Effector CD4-positive, alpha-beta T cell (primary cell): Measurements from ENCODE around the gene NEU4.
"Not testable (repeated sequence)": the region's sequence is repeated elsewhere in the genome, so short reads cannot be mapped to it uniquely, and the experiment has no call there.

ENCODE experiments used
- DNase-seq: peaks from one replicate; pipeline ENCODE4 v3.0.0-alpha.2; 2020

NEU4 gene

GRCh38 chr2:241799522-241800197 is 9.3 kb upstream of the NEU4 start:
- DNase-seq, result no peak

GRCh38 chr2:241800198-241800903 is 8.6 kb upstream of the NEU4 start:
- not testable (repeated sequence) for DNase-seq

GRCh38 chr2:241801611-241802420 is 7.2 kb upstream of the NEU4 start:
- no peak for DNase-seq

- no peak for DNase-seq
These were observed 6.3 kb upstream of the NEU4 start for GRCh38 chr2:241802421-241803318.

- DNase-seq, result no peak
These were observed 5.3 kb upstream of the NEU4 start for GRCh38 chr2:241803387-241804325.

- DNase-seq, result no peak
These were observed 4.4 kb upstream of the NEU4 start for GRCh38 chr2:241804326-241805229.

GRCh38 chr2:241806217-241806616 is 2.8 kb upstream of the NEU4 start:
- DNase-seq, result not testable (repeated sequence)

GRCh38 chr2:241808051-241808720 is 807 bp upstream of the NEU4 start:
- no peak for DNase-seq

DNA sequence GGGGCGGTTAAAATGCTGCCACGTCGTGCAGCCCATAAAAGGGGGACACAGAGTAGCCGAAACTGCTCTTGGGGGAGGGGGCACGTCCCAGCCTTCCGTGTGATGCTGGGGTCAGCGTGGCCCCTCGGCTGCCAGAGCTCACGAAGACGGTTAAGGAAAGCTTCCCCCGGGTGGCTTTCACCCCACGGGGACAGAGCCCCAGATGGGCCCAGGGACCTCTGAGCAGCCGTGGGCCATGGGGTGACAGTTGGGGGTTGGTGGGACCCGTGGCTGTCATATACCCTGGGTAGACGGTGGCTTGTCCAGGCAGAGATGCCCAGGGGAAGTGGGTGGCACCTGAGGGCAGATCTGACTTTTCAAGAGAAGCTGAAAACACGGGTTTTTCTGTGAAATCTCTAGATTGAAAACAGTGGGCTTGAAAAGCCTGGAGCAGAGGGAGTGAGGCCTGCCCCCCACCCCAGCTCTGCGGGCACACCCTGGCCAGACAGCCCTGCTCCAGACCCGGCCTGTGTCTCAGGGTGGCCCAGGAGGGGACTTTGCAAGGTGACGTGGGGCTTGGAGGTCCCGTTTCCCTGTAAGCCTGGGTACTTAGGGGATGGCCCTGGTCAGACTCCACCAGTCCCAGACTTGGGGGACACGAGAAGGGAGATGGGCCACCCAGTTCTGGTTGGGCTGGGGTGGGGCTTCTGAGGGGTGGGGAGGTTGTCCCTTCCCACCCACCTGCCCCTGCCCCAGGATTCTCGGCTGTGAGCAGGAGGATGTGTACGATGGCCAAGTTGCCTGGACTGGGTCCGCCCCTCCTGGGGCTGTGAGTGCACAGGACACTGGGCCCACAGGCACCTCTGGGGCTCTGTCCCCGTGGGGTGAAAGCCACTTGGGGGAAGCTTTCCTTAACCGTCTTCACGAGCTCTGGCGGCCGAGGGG is 652 bp downstream of the NEU4 start:
- DNase-seq, result no peak

- DNase-seq, result no peak
These were observed 1.6 kb downstream of the NEU4 start for GRCh38 chr2:241810307-241811200.

- no peak for DNase-seq
These were observed 2.4 kb downstream of the NEU4 start for GRCh38 chr2:241811201-241811951.

DNA sequence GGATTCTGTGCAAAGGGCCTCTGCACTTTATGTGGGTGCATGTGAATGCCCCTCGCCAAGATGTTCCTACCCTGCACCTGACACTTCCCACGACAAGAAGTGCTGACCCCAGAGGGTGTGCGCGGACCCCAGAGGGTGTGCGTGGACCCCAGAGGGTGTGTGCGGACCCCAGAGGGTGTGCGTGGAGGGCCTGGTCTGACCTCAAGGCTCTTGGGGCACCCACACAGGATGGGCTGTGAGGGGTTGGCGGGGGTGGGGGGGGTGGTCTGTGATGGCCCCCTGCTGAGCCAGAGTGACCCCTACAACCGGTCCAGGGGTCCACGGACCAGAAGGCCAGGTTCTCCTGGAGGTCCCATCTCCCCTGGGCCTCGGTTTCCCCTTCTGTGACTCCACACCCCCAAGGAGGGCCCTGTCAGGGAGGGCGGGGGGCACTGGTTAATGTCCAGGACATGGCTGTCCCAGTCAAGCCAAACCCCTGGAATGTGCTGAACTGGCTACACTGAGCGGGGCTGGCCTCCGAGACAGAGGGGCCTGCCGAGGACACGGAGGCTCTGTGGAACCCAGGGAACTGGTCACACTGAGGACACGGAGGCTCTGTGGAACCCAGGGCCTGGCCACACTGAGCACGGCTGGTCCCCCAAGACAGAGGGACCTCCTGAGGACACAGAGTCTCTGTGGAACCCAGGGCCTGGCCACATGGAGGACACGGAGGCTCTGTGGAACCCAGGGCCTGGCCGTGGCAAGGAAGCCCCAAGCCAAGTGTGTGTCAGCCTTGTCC is 3.1 kb downstream of the NEU4 start:
- no peak for DNase-seq

GRCh38 chr2:241812730-241813643 is 4.0 kb downstream of the NEU4 start:
- DNase-seq, result no peak

DNA sequence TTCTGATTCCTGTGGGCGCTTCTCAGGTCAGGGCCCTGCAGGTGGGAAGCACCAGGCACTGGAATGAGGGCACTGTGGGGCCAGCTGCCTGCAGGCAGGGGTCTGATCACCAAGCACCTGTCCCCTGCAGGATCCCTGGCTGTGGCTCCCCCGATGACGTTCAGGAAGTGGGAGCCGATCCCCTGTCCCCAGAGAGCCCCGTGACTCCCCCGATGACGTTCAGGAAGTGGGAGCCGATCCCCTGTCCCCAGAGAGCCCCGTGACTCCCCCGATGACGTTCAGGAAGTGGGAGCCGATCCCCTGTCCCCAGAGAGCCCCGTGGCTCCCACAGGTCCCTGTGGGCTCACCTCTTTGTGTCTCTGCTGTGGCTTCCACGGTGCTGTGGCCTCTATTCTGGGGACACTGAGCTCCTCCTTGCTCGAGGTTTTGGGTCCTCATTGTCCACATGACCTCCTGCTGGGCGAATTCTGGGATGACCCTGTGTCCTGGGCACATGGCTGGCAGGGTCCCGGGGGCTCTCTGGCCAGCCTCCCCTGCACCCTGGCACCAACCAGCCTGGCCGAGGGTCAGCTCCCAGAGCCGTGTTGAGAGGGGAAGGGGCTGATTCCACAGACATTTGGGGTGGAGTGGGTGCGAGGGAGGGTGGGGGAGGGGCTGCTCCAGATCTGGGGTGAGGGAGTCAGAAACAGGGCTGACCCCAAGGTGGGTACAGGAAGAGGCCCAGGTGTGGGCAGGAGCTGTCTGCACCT is 4.8 kb downstream of the NEU4 start:
- no peak for DNase-seq
